CD14-positive monocyte (primary cell): ENCODE results near the gene SLC4A1AP. TPM values are rescaled to one million over a fixed set of nuclear protein-coding genes. Genes with fewer than 3 reads are reported as not detected.

Source experiments
- DNase-seq, 3 donors: peaks; one replicate each; pipeline ENCODE4 v3.0.0-alpha.2; 2011 to 2022
- H2AFZ ChIP-seq: 2 replicates; pipeline ENCODE4 v1.6.0; 2012; ENCODE audit warnings: mild to moderate bottlenecking, low read depth, low read length, inconsistent platforms; ENCODE audit not compliant: insufficient read depth, poor library complexity, severe bottlenecking
- H3K27ac ChIP-seq, 2 donors: 1 replicate in 1 of 2; 2 replicates in 1 of 2; pipeline ENCODE4 v1.5.1; 2012 to 2013; ENCODE audit warnings: low read length in 2 of 2, control low read depth in 1 of 2, inconsistent platforms in 1 of 2, low read depth in 1 of 2, mild to moderate bottlenecking in 1 of 2
- H3K27me3 ChIP-seq, 2 donors: one replicate each; pipeline versions ENCODE4 v1.6.0 to v1.6.1; 2011 to 2013; ENCODE audit warnings: low read length in 2 of 2; ENCODE audit not compliant: control insufficient read depth in 2 of 2, insufficient read depth in 2 of 2
- H3K36me3 ChIP-seq, 2 donors: replicated peaks in 1 of 2; 1 replicate in 1 of 2; 2 replicates in 1 of 2; pipeline versions ENCODE4 v1.5.1 to v1.6.1; 2012 to 2013; ENCODE audit warnings: low read length in 2 of 2, control low read depth in 1 of 2, inconsistent platforms in 1 of 2, mild to moderate bottlenecking in 1 of 2; ENCODE audit not compliant: insufficient read depth in 2 of 2, control insufficient read depth in 1 of 2
- H3K4me1 ChIP-seq, 2 donors: 1 replicate in 1 of 2; 2 replicates in 1 of 2; pipeline versions ENCODE4 v1.5.1 to v1.6.1; 2012 to 2013; ENCODE audit warnings: low read length in 2 of 2, control low read depth in 1 of 2, inconsistent platforms in 1 of 2, mild to moderate bottlenecking in 1 of 2, moderate library complexity in 1 of 2; ENCODE audit not compliant: insufficient read depth in 2 of 2, control insufficient read depth in 1 of 2
- H3K4me2 ChIP-seq: replicated peaks from 2 replicates; pipeline ENCODE3; 2012; ENCODE audit warnings: low read length, moderate library complexity, mild to moderate bottlenecking; ENCODE audit not compliant: poor library complexity, severe bottlenecking; ENCODE audit errors: extremely low read depth
- H3K4me3 ChIP-seq, 3 experiments: fragments of 200-600 bp in 1 of 3; sonication (generic) in 1 of 3; replicated peaks in 1 of 3; 1 replicate in 2 of 3; 2 replicates in 1 of 3; pipeline ENCODE4 v1.5.1; 2011 to 2013; ENCODE audit warnings: low read length in 3 of 3, mild to moderate bottlenecking in 3 of 3, control low read depth in 2 of 3, low read depth in 2 of 3, inconsistent platforms in 1 of 3, moderate library complexity in 1 of 3
- H3K79me2 ChIP-seq: 2 replicates; pipeline ENCODE4 v1.6.0; 2012; ENCODE audit warnings: mild to moderate bottlenecking, control low read depth, inconsistent platforms, low read length, moderate library complexity; ENCODE audit not compliant: insufficient read depth
- H3K9ac ChIP-seq: 2 replicates; pipeline ENCODE4 v1.6.0; 2017; ENCODE audit warnings: low read length, mild to moderate bottlenecking; ENCODE audit not compliant: insufficient read depth, poor library complexity, severe bottlenecking
- H3K9me3 ChIP-seq, 2 donors: replicated peaks in 1 of 2; 1 replicate in 1 of 2; 2 replicates in 1 of 2; pipeline versions ENCODE4 v1.5.1 to v1.6.1; 2012 to 2013; ENCODE audit warnings: low read length in 2 of 2, control low read depth in 1 of 2; ENCODE audit not compliant: control insufficient read depth in 1 of 2, insufficient read depth in 1 of 2
- H4K20me1 ChIP-seq: 2 replicates; pipeline ENCODE4 v1.6.0; 2012; ENCODE audit warnings: mild to moderate bottlenecking, low read length, control low read depth, moderate library complexity; ENCODE audit not compliant: insufficient read depth
- H3K27ac Mint-ChIP-seq, 7 donors: one replicate each; pipeline ENCODE4 v1.8.0; 2020; ENCODE audit warnings: mild to moderate bottlenecking in 7 of 7, mixed read lengths in 7 of 7, moderate library complexity in 6 of 7, inconsistent platforms in 2 of 7
- H3K27me3 Mint-ChIP-seq, 3 donors: one replicate each; pipeline ENCODE4 v1.8.0; 2021 to 2022; ENCODE audit warnings: low read depth in 3 of 3, mild to moderate bottlenecking in 3 of 3, mixed read lengths in 3 of 3, moderate library complexity in 3 of 3, inconsistent platforms in 1 of 3
- H3K36me3 Mint-ChIP-seq, 2 donors: one replicate each; pipeline ENCODE4 v1.8.0; 2020; ENCODE audit warnings: mixed read lengths in 2 of 2, inconsistent platforms in 1 of 2, mild to moderate bottlenecking in 1 of 2
- H3K4me1 Mint-ChIP-seq: one replicate; pipeline ENCODE4 v1.8.0; 2020; ENCODE audit warnings: mild to moderate bottlenecking, mixed read lengths
- H3K4me3 Mint-ChIP-seq, 2 donors: one replicate each; pipeline ENCODE4 v1.8.0; 2020; ENCODE audit warnings: mild to moderate bottlenecking in 2 of 2, mixed read lengths in 2 of 2, moderate library complexity in 1 of 2
- H3K9me3 Mint-ChIP-seq, 7 donors: one replicate each; pipeline ENCODE4 v1.8.0; 2020 to 2022; ENCODE audit warnings: mixed read lengths in 7 of 7, mild to moderate bottlenecking in 6 of 7, moderate library complexity in 6 of 7, inconsistent platforms in 2 of 7
- WGBS: methylation state at CpG from one replicate; pipeline ENCODE4 v1.1.5; 2013; ENCODE audit warnings: missing lambda C conversion rate; ENCODE audit not compliant: insufficient coverage; 5-methylcytosine and 5-hydroxymethylcytosine counted together
- intact Hi-C, 2 donors: fragments of 100-400 bp; cut with micrococcal nuclease; formaldehyde crosslinking; loops; one replicate each; pipeline versions ENCODE4 v1.15.0 to v1.15.1; 2023
- polyA plus RNA-seq, 3 donors: library from polyadenylated mRNA; depleted of rRNA in 1 of 3; unstranded in 2 of 3; stranded (reverse) in 1 of 3; fragments of 300-500 nt in 2 of 3; fragments of >200 nt in 1 of 3; fragmentation: Illumina TruSeq in 2 of 3; gene quantifications; 1 replicate in 2 of 3; 2 replicates in 1 of 3; pipeline ENCODE4 v1.2.3, GENCODE V29; 2012 to 2021
- TF ChIP-seq, protein P1 (sequence below): fragments of 200-600 bp; IDR thresholded peaks from one replicate; pipeline ENCODE4 v1.8.0; 2022; ENCODE audit warnings: antibody characterized with exemption, mild to moderate bottlenecking

The SLC4A1AP gene
- polyA plus RNA-seq, 3 donors: 12.7 to 24.9 (median 18.3) TPM

- Histone ChIP-seq H3K79me2 (no peaks in the 10 kb centered on the region), H4K20me1 (no peaks in the 10 kb centered on the region), H3K27me3 (no peaks in the 10 kb centered on the region), H3K9me3 (no peaks in the 10 kb centered on the region), H3K36me3 (peaks cover 94 to 99% of the 10 kb centered on the region in 2 donors), H3K4me2 (no peak overlapping the region), H3K27ac (no peak overlapping the region), H3K4me1 (no peaks in the 10 kb centered on the region), H2AFZ (no peak overlapping the region), H3K9ac (no peak overlapping the region), H3K4me3 (no peak overlapping the region)
- WGBS: 96% methylated on average over 3 of the region's 4 CpGs
- DNase-seq: no peak
- H3K27ac Mint-ChIP-seq: no peak overlapping the region
- TF ChIP-seq, protein P1, sequence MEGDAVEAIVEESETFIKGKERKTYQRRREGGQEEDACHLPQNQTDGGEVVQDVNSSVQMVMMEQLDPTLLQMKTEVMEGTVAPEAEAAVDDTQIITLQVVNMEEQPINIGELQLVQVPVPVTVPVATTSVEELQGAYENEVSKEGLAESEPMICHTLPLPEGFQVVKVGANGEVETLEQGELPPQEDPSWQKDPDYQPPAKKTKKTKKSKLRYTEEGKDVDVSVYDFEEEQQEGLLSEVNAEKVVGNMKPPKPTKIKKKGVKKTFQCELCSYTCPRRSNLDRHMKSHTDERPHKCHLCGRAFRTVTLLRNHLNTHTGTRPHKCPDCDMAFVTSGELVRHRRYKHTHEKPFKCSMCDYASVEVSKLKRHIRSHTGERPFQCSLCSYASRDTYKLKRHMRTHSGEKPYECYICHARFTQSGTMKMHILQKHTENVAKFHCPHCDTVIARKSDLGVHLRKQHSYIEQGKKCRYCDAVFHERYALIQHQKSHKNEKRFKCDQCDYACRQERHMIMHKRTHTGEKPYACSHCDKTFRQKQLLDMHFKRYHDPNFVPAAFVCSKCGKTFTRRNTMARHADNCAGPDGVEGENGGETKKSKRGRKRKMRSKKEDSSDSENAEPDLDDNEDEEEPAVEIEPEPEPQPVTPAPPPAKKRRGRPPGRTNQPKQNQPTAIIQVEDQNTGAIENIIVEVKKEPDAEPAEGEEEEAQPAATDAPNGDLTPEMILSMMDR: no peak
- H3K4me1 Mint-ChIP-seq: no peaks in the 10 kb centered on the region
- intact Hi-C loops: no loop called here
- H3K9me3 Mint-ChIP-seq: no peaks in the 10 kb centered on the region
- H3K4me3 Mint-ChIP-seq: no peak overlapping the region
- no peaks in the 10 kb centered on the region for H3K27me3 Mint-ChIP-seq
- peaks cover 78 to 90% of the 10 kb centered on the region in 2 donors for H3K36me3 Mint-ChIP-seq
These were observed 12.6 kb upstream of the SLC4A1AP start for GRCh38 chr2:27651056-27651455.

- intact Hi-C loops: no loop called here
- no peaks in the 10 kb centered on the region for H4K20me1 ChIP-seq
- H3K4me1 Mint-ChIP-seq: no peaks in the 10 kb centered on the region
- no peak overlapping the region for H2AFZ ChIP-seq
- H3K79me2 ChIP-seq: no peaks in the 10 kb centered on the region
- H3K36me3 Mint-ChIP-seq: peaks cover 82 to 92% of the 10 kb centered on the region in 2 donors
- H3K4me3 ChIP-seq: no peak overlapping the region
- no peak overlapping the region for H3K4me3 Mint-ChIP-seq
- DNase-seq: no peak
- no peak overlapping the region for H3K9ac ChIP-seq
- no peaks in the 10 kb centered on the region for H3K27me3 Mint-ChIP-seq
- H3K27ac ChIP-seq: no peak overlapping the region
- no peaks in the 10 kb centered on the region for H3K9me3 ChIP-seq
- TF ChIP-seq, protein P1: no peak
- H3K9me3 Mint-ChIP-seq: no peaks in the 10 kb centered on the region
- H3K27ac Mint-ChIP-seq: no peak overlapping the region
- H3K4me2 ChIP-seq: no peak overlapping the region
- no peaks in the 10 kb centered on the region for H3K4me1 ChIP-seq
- H3K36me3 ChIP-seq: peaks cover 94 to 99% of the 10 kb centered on the region in 2 donors
- H3K27me3 ChIP-seq: no peaks in the 10 kb centered on the region
These were observed 11.3 kb upstream of the SLC4A1AP start for GRCh38 chr2:27652341-27652740.
